H1 (cell line): Measurements from ENCODE around the gene RSRC2. TPM values are rescaled to one million over a fixed set of nuclear protein-coding genes. Genes with fewer than 3 reads are reported as not detected.
"Not testable (repeated sequence)": the region's sequence is repeated elsewhere in the genome, so short reads cannot be mapped to it uniquely, and the experiment has no call there.

Source experiments
- CTCF ChIA-PET: fragments of 300-600 bp; sonication (Branson Sonifier 250); formaldehyde crosslinking; loops from one replicate; lab custom pipeline; 2021; ENCODE audit not compliant: partially characterized antibody; lab: Charles Lee
- POLR2A ChIA-PET: fragments of 300-600 bp; sonication (Branson Sonifier 250); formaldehyde crosslinking; loops from one replicate; lab custom pipeline; 2021; ENCODE audit warnings: inconsistent platforms; ENCODE audit not compliant: partially characterized antibody; lab: Charles Lee
- DNase-seq, 2 experiments: peaks; one replicate each; pipeline versions ENCODE4 v3.0.0 to v3.0.0-alpha.2; 2010 to 2022; ENCODE audit warnings: low spot score in 2 of 2, low read depth in 1 of 2, mixed read lengths in 1 of 2
- FAIRE-seq: peaks from 2 replicates; lab custom pipeline; 2011; peaks lifted over from hg19 to GRCh38; lab: Jason Lieb, UNC
- H2AFZ ChIP-seq: 2 replicates; pipeline ENCODE4 v1.8.1; 2012; ENCODE audit warnings: low read length, inconsistent platforms
- H2AK5ac ChIP-seq: 2 replicates; pipeline ENCODE4 v1.6.1; 2013; ENCODE audit warnings: low read depth, low read length
- H2BK120ac ChIP-seq: replicated peaks from 2 replicates; pipeline ENCODE3; 2013; ENCODE audit warnings: low read depth, low read length, inconsistent platforms
- H2BK12ac ChIP-seq: 2 replicates; pipeline ENCODE4 v1.6.1; 2013; ENCODE audit warnings: low read depth, low read length
- H2BK15ac ChIP-seq: 2 replicates; pipeline ENCODE4 v1.6.1; 2013; ENCODE audit warnings: low read length
- H2BK20ac ChIP-seq: 2 replicates; pipeline ENCODE4 v1.6.1; 2013; ENCODE audit warnings: low read length
- H2BK5ac ChIP-seq: 2 replicates; pipeline ENCODE4 v1.6.1; 2013; ENCODE audit warnings: low read depth, low read length
- H3K14ac ChIP-seq: 2 replicates; pipeline ENCODE4 v1.6.1; 2013; ENCODE audit warnings: inconsistent platforms; ENCODE audit not compliant: insufficient read length
- H3K18ac ChIP-seq: 2 replicates; pipeline ENCODE4 v1.6.1; 2013; ENCODE audit warnings: low read length; ENCODE audit errors: extremely low read depth
- H3K23ac ChIP-seq: 2 replicates; pipeline ENCODE4 v1.6.1; 2013; ENCODE audit warnings: inconsistent platforms; ENCODE audit not compliant: insufficient read length
- H3K23me2 ChIP-seq: 2 replicates; pipeline ENCODE4 v1.6.1; 2013; ENCODE audit warnings: low read depth, low read length
- H3K27ac ChIP-seq: 2 replicates; pipeline ENCODE4 v1.6.1; 2011; ENCODE audit warnings: low read depth, low read length, inconsistent platforms
- H3K27me3 ChIP-seq, 4 experiments: replicated peaks in 1 of 4; 1 replicate in 1 of 4; 2 replicates in 3 of 4; pipeline versions ENCODE4 v1.6.1 to v1.8.1; 2011 to 2013; ENCODE audit warnings: low read length in 3 of 4, mild to moderate bottlenecking in 3 of 4, inconsistent platforms in 2 of 4, mixed read lengths in 2 of 4, moderate library complexity in 1 of 4; ENCODE audit not compliant: control insufficient read depth in 3 of 4, insufficient read depth in 3 of 4; ENCODE audit errors: extremely low read depth in 1 of 4
- H3K36me3 ChIP-seq, 4 experiments: 2 replicates each; pipeline versions ENCODE4 v1.6.1 to v1.8.1; 2011 to 2013; ENCODE audit warnings: mild to moderate bottlenecking in 4 of 4, low read length in 3 of 4, moderate library complexity in 2 of 4, control low read depth in 1 of 4, inconsistent platforms in 1 of 4; ENCODE audit not compliant: insufficient read depth in 4 of 4, control insufficient read depth in 2 of 4
- H3K4ac ChIP-seq: replicated peaks from 2 replicates; pipeline ENCODE3; 2013; ENCODE audit warnings: low read length, low read depth, mixed read lengths, inconsistent platforms; ENCODE audit not compliant: insufficient read length
- H3K4me1 ChIP-seq, 4 experiments: replicated peaks in 1 of 4; 1 replicate in 1 of 4; 2 replicates in 3 of 4; pipeline versions ENCODE4 v1.6.1 to v1.8.1; 2011 to 2013; ENCODE audit warnings: low read length in 3 of 4, inconsistent platforms in 2 of 4, mixed read lengths in 1 of 4; ENCODE audit not compliant: insufficient read depth in 4 of 4, control insufficient read depth in 3 of 4
- H3K4me2 ChIP-seq, 2 experiments: 2 replicates each; pipeline versions ENCODE4 v1.6.1 to v1.8.1; 2011 to 2013; ENCODE audit warnings: low read depth in 2 of 2, low read length in 2 of 2, control low read depth in 1 of 2, inconsistent platforms in 1 of 2, mild to moderate bottlenecking in 1 of 2; ENCODE audit not compliant: insufficient read depth in 1 of 2
- H3K4me3 ChIP-seq, 4 experiments: fragments of 200-600, 300-600 bp in 1 of 4; sonication (generic), shearing (Covaris generic), sonication (Bioruptor Twin) in 1 of 4; 2 replicates each; pipeline versions ENCODE4 v1.5.1 to v1.8.1; 2011 to 2016; ENCODE audit warnings: low read length in 4 of 4, low read depth in 3 of 4, control low read depth in 2 of 4, inconsistent platforms in 2 of 4, mild to moderate bottlenecking in 2 of 4, mixed read lengths in 1 of 4, moderate library complexity in 1 of 4; ENCODE audit not compliant: insufficient read depth in 2 of 4; ENCODE audit errors: extremely low read depth in 1 of 4
- H3K56ac ChIP-seq: replicated peaks from 2 replicates; pipeline ENCODE3; 2013; ENCODE audit warnings: low read depth, mild to moderate bottlenecking, mixed read lengths, low read length, inconsistent platforms; ENCODE audit not compliant: insufficient read length
- H3K79me1 ChIP-seq: 2 replicates; pipeline ENCODE4 v1.6.1; 2013; ENCODE audit warnings: low read depth, low read length, control low read depth
- H3K79me2 ChIP-seq, 2 experiments: 2 replicates each; pipeline versions ENCODE4 v1.6.1 to v1.8.1; 2012 to 2013; ENCODE audit warnings: low read length in 2 of 2, mild to moderate bottlenecking in 2 of 2, inconsistent platforms in 1 of 2; ENCODE audit not compliant: insufficient read depth in 2 of 2, control insufficient read depth in 1 of 2
- H3K9ac ChIP-seq, 4 experiments: replicated peaks in 1 of 4; 1 replicate in 1 of 4; 2 replicates in 3 of 4; pipeline versions ENCODE4 v1.6.1 to v1.8.1; 2011 to 2013; ENCODE audit warnings: low read depth in 3 of 4, low read length in 3 of 4, control low read depth in 2 of 4, mild to moderate bottlenecking in 2 of 4, moderate library complexity in 2 of 4, inconsistent platforms in 1 of 4; ENCODE audit errors: extremely low read depth in 1 of 4
- H3K9me3 ChIP-seq, 2 experiments: 2 replicates each; pipeline versions ENCODE4 v1.6.1 to v1.8.1; 2012 to 2013; ENCODE audit warnings: mild to moderate bottlenecking in 2 of 2, moderate library complexity in 2 of 2, control low read depth in 1 of 2, inconsistent platforms in 1 of 2, low read depth in 1 of 2, low read length in 1 of 2, mixed read lengths in 1 of 2; ENCODE audit not compliant: insufficient read depth in 2 of 2
- H4K20me1 ChIP-seq, 2 experiments: replicated peaks in 1 of 2; 2 replicates each; pipeline versions ENCODE3 to v1.8.1; 2011 to 2013; ENCODE audit warnings: inconsistent platforms in 2 of 2, low read length in 2 of 2, mild to moderate bottlenecking in 1 of 2; ENCODE audit not compliant: insufficient read depth in 2 of 2, control insufficient read depth in 1 of 2
- H4K5ac ChIP-seq: 2 replicates; pipeline ENCODE4 v1.6.1; 2013; ENCODE audit warnings: low read length, low read depth, mixed read lengths, inconsistent platforms; ENCODE audit not compliant: insufficient read length
- H4K8ac ChIP-seq: 2 replicates; pipeline ENCODE4 v1.8.0; 2013; ENCODE audit warnings: mild to moderate bottlenecking, moderate library complexity, low read length, inconsistent platforms; ENCODE audit not compliant: insufficient read depth; ENCODE audit errors: extremely low read depth
- H4K91ac ChIP-seq: replicated peaks from 2 replicates; pipeline ENCODE3; 2013; ENCODE audit warnings: low read length, mixed read lengths, inconsistent platforms; ENCODE audit not compliant: insufficient read length
- WGBS, 2 experiments: shearing (Covaris generic) in 1 of 2; methylation state at CpG; one replicate each; pipeline versions ENCODE4 v1.1.6 to v1.1.7; 2013 to 2015; ENCODE audit warnings: low lambda C conversion rate in 2 of 2, mixed read lengths in 2 of 2, inconsistent platforms in 1 of 2, low coverage in 1 of 2, missing lambda C conversion rate in 1 of 2; ENCODE audit not compliant: insufficient replicate concordance in 2 of 2, insufficient coverage in 1 of 2, insufficient read length in 1 of 2; ENCODE audit errors: extremely low coverage in 1 of 2, missing lambda C conversion rate in 1 of 2; 5-methylcytosine and 5-hydroxymethylcytosine counted together
- polyA plus RNA-seq, 7 experiments: library from polyadenylated mRNA; depleted of rRNA in 3 of 7; stranded (reverse) in 5 of 7; unstranded in 2 of 7; fragments of >200 nt in 5 of 7; fragments of 200-250 nt in 2 of 7; gene quantifications; 1 replicate in 5 of 7; 2 replicates in 1 of 7; 4 replicates in 1 of 7; pipeline versions ENCODE4 v1.2.1 to v1.2.3, GENCODE V29; 2011 to 2013; ENCODE audit warnings: missing spikeins in 2 of 7, mixed read lengths in 2 of 7
- total RNA-seq: library from RNA; stranded (reverse); fragmentation: NEBNext Ultra II Directional; extraction: Animal tissue kit (Norgen Biotek cat#: 25700); gene quantifications from 2 replicates; pipeline ENCODE4 v1.2.1, GENCODE V29; 2021

Gene RSRC2
- total and polyA plus RNA-seq, 2 of the 8 experiments (the other 6 are each of a cell fraction or from before 2014, with no cell fraction given): 15.9 to 71.4 TPM

DNA sequence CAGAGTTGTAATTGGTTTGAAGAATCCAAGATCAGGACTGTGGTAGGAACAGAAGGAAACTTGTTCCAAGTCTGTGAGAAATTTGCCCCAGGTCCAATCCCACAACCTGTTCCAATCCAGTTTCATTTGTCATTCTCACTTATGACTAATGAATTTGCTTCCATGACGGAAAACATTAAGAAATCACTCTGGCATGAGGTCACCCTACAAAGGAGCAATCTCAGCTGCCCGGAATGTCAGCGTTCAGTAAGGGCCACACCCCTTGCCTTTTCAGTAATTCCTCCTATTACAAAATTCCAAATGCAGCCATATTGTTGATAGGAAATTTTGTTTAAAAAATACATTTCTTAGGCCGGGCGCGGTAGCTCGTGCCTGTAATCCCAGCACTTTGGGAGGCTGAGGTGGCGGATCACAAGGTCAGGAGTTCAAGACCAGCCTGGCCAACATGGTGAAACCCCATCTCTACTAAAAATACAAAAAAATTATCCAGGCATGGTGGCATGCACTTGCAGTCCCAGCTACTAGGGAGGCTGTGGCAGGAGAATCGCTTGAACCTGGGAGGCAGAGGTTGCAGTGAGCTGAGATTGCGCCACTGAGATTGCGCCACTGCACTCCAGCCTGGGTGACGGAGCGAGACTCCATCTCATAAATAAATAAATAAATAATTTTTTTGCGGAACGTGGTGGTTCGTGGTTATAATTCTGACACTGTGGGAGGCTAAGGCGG lies 62.3 kb downstream of the RSRC2 start:
- H3K27me3 ChIP-seq, DNase-seq, H3K36me3 ChIP-seq, H3K4me3 ChIP-seq, H4K5ac ChIP-seq, H4K8ac ChIP-seq, H3K4ac ChIP-seq, H2AFZ ChIP-seq, H3K79me1 ChIP-seq, H3K4me1 ChIP-seq, H2BK5ac ChIP-seq, H3K56ac ChIP-seq, H4K20me1 ChIP-seq, H3K14ac ChIP-seq, H2BK20ac ChIP-seq, H3K79me2 ChIP-seq, H2BK120ac ChIP-seq, H3K4me2 ChIP-seq, H2BK12ac ChIP-seq, POLR2A ChIA-PET, FAIRE-seq, H3K23ac ChIP-seq, H3K9ac ChIP-seq, H3K23me2 ChIP-seq, H2BK15ac ChIP-seq, H2AK5ac ChIP-seq, H3K27ac ChIP-seq, H4K91ac ChIP-seq, H3K18ac ChIP-seq, H3K9me3 ChIP-seq: not testable (repeated sequence)
- CTCF ChIA-PET: interaction anchor here (1.0 to 1.2 kb wide), 2 partner anchors 35 to 63 kb away, joined by 3 read pairs; no protein-coding TSS in a partner anchor
- 97% methylated on average over 17 of the region's 17 CpGs; no CpG with 5 or more reads in 1 of the 2 experiments for WGBS, 2 experiments
